RKO (cell line): ENCODE data around the gene SRSF12.
A peak's percentile ranks its signal among the peaks of the same experiment; 100 is the strongest.

Source experiments
- DNase-seq: peaks from one replicate; pipeline ENCODE4 v3.0.0-alpha.2; 2016; ENCODE audit warnings: low spot score

Gene SRSF12

DNA sequence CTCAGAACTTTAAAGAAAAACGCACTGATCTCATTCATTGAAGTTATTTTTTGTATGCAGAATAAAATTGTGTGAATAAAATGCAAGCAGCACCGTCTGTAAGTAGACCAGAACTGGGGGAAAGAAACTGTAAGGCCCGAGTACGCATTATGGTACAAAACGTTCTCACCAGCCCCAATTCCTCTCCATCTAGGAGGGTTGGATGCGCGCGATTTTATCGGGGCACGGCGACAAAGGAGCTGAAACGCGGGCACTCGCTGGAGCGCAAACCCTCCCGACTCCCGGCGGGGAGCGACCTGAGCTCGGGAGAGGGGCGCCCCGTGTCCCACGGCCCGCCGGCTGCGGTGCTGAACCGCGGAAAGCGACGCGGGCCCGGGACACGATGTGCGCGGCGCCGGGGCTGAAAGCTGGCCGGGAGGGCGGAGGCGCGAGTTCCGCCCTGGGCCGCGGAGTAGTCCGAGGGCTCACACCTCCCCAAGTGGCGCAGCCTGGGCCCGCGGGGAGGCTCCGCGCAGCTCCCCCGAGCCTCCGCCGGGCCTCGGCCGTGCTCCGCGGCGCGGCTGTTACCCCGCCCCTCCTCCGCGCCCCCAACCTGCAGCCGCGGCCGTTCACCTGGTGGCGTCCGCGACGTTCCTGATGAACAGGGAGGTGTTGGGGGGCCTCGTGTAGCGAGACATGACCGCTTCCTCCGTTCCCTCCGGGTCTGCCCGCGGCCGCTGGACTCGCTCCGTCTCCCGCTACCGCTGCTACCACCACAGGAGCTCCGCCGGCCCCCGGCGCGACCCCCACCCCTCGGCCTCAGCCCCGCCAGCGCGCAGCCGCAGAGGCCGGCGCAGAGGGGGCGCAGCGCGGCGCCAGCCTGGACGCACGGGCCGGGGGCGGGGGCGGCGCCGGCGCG is at the start of gene SRSF12:
Gene SRSF12, minus strand, starts transcription at position 861 of the 898 bp plus-strand sequence. Its CDS starts 184 bp downstream, at position 677.
- DNase-seq = no peak

DNA sequence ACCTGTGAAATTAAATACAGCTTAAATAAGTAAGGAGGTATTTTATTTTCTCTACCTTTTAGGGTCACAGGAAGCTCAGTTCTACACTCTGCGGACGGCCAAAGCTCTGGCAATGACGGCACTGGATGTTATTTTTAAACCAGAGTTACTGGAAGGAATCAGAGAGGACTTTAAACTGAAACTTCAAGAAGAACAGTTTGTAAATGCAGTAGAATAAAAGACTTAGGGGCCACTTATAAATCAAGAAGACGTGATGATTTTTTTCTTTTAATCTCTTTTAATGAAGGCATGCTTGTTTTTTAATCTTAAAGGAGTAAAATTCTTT is 44.1 kb upstream of the SRSF12 start:
- DNase-seq = no peak

DNA sequence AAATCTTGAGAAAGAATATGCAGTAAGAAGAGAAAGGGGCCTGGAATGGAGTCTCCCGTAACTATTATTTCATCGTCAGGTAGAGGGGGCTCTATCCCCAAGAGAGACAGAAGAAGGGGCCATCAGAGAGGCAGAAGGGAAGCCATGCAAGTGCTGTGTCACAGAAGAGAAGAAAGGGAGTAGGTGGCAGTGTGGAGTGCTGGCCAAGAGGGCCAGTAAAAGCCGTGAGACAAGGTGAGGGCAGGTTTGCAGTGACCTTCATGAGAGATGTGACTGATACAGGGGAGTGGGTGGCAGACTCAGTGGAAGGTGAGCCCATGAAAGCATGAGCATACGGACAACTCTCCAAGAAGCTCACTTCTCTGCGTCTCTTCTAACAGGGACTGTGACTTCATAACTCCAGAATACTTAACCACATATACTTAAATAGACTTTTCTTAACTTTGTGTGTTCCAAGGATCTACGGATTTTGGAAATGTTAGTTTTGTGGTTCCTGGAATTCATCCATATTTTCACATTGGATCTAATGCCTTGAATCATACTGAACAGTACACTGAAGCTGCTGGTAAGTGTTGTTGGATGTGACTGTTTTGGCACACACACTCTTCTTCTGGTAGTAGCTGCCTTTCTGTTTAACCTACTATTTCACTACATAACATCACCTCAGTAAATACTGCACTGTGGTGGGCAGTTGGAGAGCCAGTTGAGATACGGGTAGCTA is 43.6 kb upstream of the SRSF12 start:
- no peak for DNase-seq

DNA sequence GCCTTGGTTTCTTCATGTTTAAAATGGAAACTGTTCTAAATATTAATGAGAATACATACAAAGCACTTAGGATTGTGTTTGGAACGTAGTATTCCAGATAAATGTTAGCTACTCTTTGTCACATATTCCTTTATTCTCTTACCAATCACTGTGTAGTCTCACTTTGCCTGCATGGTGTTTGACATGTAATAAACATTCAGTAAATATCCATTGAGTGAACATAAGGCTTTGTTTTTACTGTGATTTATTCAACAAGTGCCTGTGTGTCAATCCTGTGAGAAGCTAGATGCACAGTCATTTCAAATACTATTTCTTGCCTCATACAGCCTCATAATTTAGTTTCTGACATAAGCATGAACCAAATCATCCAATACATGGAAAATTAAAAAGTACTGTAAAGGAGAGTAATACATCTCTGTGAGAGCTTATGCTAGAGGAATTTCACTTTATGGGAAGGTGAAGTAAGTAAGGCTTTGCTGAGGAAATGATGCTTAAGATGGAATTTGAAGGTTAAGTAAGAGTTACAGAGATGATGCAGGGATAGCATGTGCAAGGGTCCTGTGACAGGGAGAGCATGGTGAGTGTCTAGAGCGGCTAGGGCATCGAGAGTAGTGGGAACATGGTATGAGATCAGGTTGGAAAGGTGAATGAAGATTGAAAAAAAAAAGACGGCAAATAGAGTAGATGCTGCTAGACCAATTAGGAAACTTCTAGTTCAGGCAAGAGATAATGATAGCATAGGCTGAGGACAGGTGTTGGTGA is 42.6 kb upstream of the SRSF12 start:
- DNase-seq = no peak

DNA sequence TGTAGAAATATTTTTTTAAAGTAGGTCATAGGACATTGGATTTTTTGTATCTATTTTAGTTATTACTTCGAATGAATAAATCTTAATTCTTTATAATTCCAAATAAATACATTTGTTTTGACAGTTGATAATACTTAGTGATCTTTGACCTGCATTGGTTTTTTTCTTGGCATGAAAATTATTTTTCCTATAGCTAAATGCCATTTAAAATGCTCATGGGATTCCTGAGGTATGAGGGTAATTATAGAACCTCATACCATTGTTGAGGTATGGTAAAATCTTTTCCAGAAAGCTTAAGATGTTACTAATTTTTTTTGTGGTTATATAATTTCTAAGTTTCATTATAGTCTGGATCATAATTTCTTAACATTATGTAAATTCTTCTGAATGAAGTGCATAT is 36.3 kb upstream of the SRSF12 start:
- no peak for DNase-seq

DNA sequence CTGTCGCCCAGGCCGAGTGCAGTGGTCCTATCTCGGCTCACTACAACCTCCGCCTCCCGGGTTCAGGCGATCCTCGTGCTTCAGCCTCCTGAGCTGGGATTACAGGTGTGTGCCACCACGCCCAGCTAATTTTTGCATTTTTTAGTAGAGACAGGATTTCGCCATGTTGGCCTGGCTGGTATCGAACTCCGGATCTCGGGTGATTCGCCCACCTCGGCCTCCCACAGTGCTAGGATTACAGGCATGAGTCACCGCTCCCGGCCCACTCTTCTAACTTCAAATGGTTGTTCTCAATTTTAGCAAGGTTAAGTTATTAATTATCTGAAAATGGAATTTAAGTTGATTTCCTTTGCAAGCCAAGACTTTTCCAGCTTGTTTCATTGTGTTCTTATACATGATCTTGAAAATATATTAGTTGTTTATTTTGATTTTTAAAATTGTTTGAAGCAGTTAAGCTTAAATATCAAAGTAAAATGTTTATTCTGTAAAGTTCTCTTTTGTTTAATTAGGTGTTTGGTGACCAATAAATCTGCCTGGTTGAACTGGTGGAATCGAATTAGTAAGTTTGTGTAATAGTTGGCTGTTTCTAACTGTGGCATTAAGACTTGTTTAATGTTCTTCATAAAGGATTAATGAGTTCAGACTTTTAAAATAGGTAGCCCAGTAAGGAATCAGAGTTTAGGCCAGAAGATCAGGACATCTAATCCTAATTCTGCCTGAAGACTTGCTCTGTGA is 30.3 kb upstream of the SRSF12 start:
- DNase-seq = peak; percentile 57

DNA sequence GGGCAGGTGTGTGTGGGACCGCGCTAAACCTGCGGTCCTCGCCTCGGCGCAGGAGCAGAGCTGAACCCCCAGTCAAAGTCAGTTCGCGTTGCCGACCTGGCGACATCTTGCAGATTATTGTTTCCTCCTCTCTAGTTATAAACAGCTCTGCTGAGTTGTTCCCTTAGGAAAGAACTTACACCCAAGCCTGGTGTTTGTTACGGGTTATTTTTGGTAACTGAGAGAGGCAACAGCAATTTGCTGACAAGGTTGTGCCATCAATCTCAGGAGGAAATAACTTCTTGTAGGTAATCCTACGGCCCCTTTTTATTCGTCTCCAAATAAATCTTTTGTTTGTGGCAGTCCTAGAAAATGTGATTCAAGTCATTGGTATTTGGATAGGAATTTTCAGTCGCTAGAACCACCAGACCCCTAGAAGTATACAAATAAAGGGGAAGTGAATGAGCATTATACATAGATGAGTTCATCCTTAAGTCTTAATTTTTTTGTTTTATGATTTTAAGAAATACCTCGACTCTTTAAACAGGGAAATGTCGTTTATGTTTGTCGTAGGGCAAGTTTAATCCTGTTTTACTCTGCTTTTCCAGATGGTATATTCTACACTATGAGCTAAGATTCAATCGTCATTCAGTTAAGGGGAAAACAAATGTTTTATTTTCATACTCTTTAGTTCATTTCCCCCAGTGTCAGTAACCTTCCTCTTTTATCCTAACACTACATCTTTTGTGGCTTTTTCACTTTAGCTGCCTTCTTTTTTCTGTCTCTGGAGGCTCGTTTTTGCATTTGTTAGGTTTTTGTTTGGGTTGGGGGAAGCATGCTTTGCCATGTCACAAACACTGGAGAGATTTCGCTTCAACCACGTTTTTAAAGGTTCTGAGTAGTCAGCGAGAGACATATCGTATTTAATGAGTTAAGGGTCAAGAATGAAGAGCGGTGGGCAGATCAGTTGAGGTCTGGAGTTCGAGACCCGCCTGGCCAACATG is 29.1 kb upstream of the SRSF12 start:
- DNase-seq = peak; percentile 81

DNA sequence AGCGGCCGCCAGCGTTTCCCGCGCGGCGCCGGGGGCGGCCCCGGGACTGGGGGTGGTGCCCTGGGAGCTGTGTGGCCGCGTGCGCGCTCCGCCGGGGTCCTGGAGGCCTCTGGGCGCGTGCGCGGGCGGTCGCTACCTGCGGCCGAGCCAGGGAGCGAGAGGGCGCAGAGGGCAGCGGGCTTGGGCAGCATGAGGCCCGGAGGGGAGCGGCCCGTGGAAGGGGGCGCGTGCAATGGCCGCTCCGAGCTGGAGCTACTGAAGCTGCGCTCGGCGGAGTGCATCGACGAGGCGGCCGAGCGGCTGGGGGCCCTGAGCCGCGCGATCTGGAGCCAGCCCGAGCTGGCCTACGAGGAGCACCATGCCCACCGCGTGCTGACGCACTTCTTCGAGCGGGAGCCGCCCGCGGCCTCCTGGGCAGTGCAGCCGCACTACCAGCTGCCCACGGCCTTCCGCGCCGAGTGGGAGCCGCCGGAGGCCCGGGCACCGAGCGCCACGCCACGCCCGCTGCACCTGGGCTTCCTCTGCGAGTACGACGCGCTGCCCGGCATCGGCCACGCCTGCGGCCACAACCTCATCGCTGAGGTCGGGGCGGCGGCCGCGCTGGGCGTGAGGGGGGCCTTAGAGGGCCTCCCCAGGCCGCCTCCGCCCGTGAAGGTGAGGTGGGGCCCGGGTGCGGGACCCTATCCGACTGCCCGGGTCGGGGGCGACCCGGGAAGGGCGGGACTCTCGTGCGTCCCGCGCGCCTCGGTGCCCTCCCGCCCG is 28.3 kb upstream of the SRSF12 start, which contains the start of gene PM20D2:
Gene PM20D2, plus strand, starts transcription at position 100 of the 762 bp plus-strand sequence. Its CDS starts 90 bp downstream, at position 190.
- DNase-seq = peak; percentile 81

DNA sequence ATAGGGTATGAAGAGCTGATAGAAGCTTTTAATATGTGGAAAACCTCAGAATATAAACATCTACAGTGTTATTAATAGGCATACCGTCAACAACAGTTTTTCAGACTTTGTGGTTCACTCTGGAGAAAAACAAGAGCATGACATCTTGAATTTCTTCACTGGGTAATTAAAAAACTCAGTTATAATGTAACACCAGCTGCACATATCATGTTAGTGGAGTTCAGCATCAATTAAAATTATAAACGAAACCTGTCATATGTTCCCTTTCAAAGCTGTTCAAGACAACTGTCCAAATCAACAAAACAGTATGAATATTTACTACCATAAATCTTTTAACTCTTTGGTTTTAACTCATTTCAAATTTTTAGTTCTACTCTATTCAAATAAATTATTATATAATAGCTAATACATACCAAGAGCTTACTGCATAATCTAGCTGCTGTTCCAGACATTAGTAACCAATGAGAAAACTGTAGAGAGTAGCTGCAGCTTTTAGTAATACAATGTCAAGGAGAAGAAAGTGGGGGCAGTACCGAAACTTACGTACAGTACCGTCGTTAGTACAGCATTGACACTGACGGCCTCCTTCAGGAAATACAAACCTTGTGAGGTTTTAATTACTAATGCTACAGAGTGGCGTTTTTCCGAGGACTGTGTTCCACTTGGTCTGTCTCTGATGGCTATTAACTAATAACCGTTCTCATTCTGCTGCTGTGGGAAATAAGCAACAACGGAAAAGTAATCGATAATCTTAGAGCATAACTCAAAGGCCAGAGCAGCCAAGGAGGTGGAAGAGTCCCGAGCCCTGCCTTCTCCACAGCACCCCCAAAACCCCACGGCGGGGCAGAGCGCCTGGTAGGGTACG is 27.5 kb upstream of the SRSF12 start:
- DNase-seq = peak; percentile 73

DNA sequence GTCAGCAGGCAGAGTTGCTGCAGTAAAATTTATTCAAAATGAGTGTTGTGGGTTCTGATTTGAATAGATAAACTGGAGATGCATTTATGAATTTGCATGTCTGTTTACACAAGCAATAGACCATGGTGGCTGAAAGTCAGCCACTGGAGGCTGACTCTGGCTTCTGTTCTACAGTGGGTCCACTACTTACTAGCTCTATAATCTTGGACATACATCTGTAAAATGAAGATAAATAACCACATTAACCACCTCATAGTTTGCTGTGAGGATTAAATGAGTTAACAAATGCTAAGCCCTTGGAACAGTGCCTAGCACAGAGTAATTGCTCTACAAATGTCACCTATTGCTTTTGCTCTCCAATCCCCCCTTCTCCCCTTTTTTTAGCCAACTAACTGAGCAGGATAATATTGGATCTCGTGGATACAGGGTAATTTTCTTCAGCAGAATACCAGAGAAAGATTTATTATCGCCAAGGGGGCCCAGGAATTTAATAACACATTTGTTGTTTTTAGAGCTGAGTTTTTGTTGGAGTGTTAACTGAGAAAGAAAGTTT is 26.6 kb upstream of the SRSF12 start:
- no peak for DNase-seq

DNA sequence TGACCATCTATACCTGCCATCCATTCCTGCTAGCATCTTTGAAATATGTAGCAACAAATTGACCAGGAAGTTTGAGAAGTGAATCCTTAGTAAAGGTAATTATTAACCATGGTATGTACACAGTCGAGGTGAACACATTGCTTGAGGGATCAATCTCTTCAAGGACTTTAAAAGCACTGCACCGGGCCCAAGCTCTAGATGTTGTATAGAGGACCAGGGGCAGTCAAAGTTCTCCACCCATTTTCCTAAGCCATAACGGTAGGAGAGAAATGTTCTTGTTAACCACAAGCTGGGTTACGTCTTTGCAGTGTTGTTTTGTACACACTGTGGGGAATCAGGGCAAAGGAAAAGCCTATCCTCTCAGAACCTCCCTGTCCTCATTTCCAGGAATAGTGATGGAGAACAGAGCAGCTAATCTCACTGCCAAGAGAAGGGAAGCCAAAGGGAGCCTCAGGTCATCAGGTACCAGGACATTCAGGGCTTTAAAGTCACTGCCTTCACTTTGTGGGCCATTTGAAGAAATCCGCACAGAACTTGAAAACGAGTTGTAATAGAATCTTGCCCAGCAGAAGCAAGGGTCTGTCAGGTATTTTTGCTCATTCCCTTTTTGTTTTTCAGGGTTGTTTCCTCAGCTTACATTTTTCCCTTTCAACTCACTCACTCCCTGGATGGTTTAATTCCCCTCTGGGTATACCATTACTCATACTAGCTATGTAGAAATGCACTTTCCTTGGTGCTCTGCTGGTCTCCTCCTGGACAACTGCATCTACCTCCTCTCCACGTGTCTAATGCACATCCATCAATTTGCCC is 22.7 kb upstream of the SRSF12 start:
- DNase-seq = no peak

DNA sequence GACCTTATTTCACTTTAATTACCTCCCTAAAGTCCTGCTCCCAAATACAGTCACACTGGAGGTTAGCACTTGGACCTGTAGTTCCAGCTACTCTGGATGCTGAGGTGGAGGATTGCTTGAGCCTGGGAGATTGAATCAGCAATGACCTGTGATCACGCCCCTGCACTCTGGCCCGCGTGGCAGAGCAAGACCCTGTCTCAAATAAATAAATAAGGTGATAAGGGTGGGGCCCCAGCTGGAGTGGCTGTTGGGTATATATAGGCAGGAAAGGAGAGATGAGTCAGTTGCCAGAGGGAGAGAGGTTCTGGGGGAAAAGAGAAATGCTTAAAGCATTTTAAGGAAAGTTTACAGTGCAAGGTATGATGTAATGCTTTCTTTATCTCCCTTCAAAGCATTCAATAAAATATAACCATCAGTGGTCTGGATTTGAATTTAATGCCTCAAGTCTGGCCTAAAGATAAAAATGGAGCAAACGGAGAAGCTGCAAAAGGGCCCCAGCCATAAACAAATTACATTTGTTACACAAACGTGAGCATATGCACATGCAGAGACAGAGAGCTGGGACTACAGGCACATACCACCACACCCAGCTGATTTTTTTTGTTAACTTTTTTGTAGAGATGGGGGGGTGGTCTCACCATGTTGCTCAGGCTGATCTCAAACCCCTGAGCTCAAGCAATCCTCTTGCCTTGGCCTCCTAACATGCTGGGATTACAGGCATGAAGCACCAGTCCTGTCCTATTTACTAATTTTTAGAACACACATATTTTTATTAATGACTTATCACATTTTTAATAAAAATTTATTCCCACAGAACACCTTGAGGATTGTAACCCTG is 21.9 kb upstream of the SRSF12 start:
- no peak for DNase-seq

DNA sequence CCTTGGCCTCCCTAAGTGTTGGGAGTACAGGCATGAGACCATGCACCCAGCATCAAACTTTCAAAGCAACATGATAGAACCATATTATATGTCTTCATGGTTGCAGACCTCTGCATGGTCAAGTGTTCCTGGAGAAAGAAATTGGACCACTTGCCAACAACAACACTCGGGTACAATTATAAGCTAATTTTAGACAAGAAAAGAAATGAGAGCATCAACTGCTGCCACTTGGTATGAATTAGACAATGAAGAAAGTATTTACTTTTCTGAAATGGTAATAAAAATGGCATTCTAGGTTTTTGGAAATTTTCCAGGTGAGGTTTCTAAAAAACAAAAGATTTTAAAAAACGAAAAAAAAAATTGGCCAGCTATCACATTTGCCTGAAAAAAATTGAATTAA is 20.3 kb upstream of the SRSF12 start:
- DNase-seq = no peak

DNA sequence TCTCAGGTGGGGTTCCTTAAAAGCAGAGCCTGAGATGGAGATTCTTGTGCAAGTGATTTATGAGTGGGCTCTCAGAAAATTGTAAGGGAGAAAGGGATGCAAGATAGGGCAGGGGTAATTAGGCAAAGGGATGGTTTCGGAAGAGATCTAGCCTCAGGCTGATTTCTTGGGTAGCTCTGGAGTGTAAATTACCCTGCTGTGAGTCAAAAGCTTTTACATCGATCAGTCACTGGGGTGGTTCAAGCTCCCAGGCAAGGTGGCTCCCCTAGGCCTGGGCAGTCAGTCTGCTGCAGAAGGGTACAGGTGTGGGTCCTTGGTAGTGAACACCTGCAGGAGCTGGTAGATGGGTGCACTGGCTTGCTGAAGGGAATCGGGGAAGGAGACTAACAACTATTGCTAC is 16.9 kb upstream of the SRSF12 start:
- DNase-seq = no peak

DNA sequence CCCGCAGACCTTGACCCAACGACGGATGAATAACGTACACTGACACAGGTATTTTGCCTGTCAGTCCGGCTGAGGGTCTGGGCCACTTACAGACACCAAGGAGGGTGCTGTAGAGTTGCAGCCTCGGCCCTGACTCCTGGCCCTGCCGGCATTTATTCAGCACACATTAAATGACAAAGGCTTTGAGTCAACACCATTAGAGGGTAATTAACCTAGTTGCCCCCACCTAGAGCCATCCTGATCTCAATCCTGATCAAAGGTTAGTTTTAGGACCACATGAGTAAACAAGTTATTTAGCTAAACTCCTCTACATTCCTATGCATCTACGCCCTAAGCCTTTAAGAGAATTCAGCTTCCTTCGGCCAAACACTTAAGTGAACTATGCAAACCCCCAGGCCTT is 16.1 kb upstream of the SRSF12 start:
- no peak for DNase-seq

DNA sequence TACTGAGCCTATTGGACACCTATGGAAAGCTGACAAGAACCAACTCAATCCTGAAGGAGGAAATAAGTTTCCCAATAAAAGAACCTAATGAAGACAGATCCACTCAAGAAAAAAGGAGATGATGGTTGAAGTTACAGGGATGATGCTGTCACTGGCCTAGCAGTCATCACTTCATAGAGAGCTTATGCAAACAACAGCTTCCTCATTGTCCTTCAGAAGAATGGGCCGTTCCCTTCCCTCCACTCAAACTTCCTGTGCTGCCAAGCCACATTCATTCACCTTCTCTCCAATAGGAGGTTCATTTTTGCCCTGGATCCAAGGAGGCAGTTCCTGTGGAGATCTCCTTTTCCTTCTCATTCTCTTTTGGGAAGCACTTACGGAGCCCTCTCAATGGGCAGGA is 14.2 kb upstream of the SRSF12 start:
- no peak for DNase-seq

DNA sequence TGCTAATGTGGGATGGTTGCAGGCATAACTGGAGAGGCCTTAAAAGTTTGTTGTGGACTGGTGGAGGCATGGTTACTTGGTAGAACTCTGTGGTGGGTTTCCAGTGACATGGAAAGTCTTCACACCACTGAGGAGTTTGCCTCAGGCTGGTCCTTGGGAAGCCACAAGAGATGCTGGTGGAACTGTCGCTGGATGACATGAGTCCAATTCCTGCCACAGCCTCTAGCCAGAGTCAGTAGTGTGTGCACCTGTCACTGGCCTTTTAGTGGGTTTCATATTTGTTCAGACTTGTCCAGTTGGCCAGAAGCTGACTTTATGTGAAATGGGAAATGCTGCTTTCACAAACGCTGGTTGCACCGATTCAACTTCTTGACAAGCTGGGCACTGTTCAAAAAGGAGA is 13.7 kb upstream of the SRSF12 start:
- DNase-seq = no peak
